ENCODE data around the gene MXRA7.
"Not testable (repeated sequence)": the region's sequence is repeated elsewhere in the genome, so short reads cannot be mapped to it uniquely, and the experiment has no call there.

The MXRA7 gene

DNA sequence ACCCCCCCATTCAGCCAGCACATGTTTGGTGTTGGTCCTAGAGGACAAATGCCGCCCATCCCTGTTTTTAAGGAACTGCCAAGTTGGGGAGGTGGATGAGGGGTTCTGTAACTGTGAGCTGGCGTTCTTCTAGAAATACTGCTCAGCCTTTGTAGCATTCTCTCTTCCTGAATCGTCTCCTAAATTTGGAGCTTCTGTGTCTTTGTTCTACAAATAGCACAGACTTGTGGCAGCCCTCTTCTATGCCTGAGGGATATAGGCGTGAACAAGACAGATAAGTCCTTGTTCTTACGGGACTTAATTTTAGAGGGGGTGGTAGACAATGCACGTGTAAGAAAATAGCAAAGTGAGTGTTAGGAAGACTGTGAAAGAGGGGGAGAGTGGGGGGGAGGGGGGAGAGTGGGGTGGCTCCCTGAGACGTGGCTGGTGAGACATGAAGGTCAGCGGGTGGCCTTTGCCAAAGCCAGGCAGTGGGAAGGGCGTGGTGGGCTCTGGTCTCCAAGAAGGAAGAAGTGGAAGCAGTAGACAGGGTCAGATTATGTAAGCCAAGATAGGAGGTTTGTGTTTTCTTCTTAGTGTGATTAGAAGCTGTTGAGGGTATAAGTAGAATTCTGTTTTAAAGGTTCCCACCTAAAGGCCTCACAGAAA is 37.1 kb upstream of the MXRA7 start:
- Histone ChIP-seq H2BK120ac (ENCODE audit: low read depth, low read length) (no peak overlapping the region), H3K23ac (ENCODE audit: low read depth, low read length, poor library complexity) (no peak overlapping the region), H4K8ac (ENCODE audit: low read depth, low read length) (no peak overlapping the region), H3K79me1 (ENCODE audit: low read depth, low read length) (no peaks in the 10 kb centered on the region), H2AFZ (ENCODE audit: low read length) (no peak overlapping the region), H3K36me3 (replicated peaks in 1 of 2; ENCODE audit: control insufficient read depth in 2 of 2, insufficient read depth in 2 of 2, low read length in 2 of 2) (peaks cover 11 to 50% of the 10 kb centered on the region in 2 donors), H2BK5ac (ENCODE audit: low read length) (no peak overlapping the region), H3K18ac (ENCODE audit: low read length) (no peak overlapping the region), H3K4me2 (ENCODE audit: insufficient read depth, low read length, poor library complexity, severe bottlenecking) (no peak overlapping the region), H3K27me3 (ENCODE audit: control insufficient read depth in 3 of 3, insufficient read depth in 3 of 3, low read depth in 1 of 3, low read length in 3 of 3) (no peaks in the 10 kb centered on the region), H3K4ac (ENCODE audit: low read length) (no peak overlapping the region), H3K9ac (ENCODE audit: low read depth, low read length, poor library complexity) (no peak overlapping the region), H4K91ac (ENCODE audit: low read depth, low read length, poor library complexity) (no peak overlapping the region), H2AK5ac (ENCODE audit: low read depth, low read length) (no peak overlapping the region), H3K4me3 (ENCODE audit: low read length in 2 of 2) (no peak overlapping the region), H3K4me1 (ENCODE audit: control insufficient read depth in 2 of 2, insufficient read depth in 1 of 2, low read depth in 1 of 2, low read length in 2 of 2) (no peaks in the 10 kb centered on the region), H2BK12ac (ENCODE audit: low read length) (no peak overlapping the region), H3K27ac (replicated peaks; ENCODE audit: low read length) (no peak overlapping the region), H3K9me3 (replicated peaks in 1 of 2; ENCODE audit: control insufficient read depth in 2 of 2, insufficient read depth in 1 of 2, low read depth in 1 of 2, low read length in 2 of 2) (peaks cover 0 to 8% of the 10 kb centered on the region in 2 donors), H3K14ac (ENCODE audit: low read length) (no peak overlapping the region), H2BK15ac (ENCODE audit: low read length) (no peak overlapping the region)
- no peak for DNase-seq (ENCODE audit: low spot score)
- no CpG with 5 or more reads among the region's 9 CpGs for WGBS, 2 donors (ENCODE audit: extremely low coverage in 2 of 2, insufficient read length in 2 of 2, insufficient replicate concordance in 1 of 2)

GRCh38 chr17:76745785-76746184 is 35.0 kb upstream of the MXRA7 start:
- H3K9me3 ChIP-seq (replicated peaks in 1 of 2; ENCODE audit: control insufficient read depth in 2 of 2, insufficient read depth in 1 of 2, low read depth in 1 of 2, low read length in 2 of 2); H3K9ac ChIP-seq (ENCODE audit: low read depth, low read length, poor library complexity); H4K8ac ChIP-seq (ENCODE audit: low read depth, low read length); H2AFZ ChIP-seq (ENCODE audit: low read length); H3K14ac ChIP-seq (ENCODE audit: low read length); H3K79me1 ChIP-seq (ENCODE audit: low read depth, low read length); H3K4me1 ChIP-seq (ENCODE audit: control insufficient read depth in 2 of 2, insufficient read depth in 1 of 2, low read depth in 1 of 2, low read length in 2 of 2); H2BK12ac ChIP-seq (ENCODE audit: low read length); H2BK5ac ChIP-seq (ENCODE audit: low read length); H3K4ac ChIP-seq (ENCODE audit: low read length); DNase-seq (ENCODE audit: low spot score); H3K27ac ChIP-seq (replicated peaks; ENCODE audit: low read length); H3K4me3 ChIP-seq (ENCODE audit: low read length in 2 of 2); H2BK120ac ChIP-seq (ENCODE audit: low read depth, low read length); H4K91ac ChIP-seq (ENCODE audit: low read depth, low read length, poor library complexity); H3K27me3 ChIP-seq (ENCODE audit: control insufficient read depth in 3 of 3, insufficient read depth in 3 of 3, low read depth in 1 of 3, low read length in 3 of 3); H3K18ac ChIP-seq (ENCODE audit: low read length); H3K23ac ChIP-seq (ENCODE audit: low read depth, low read length, poor library complexity); H3K4me2 ChIP-seq (ENCODE audit: insufficient read depth, low read length, poor library complexity, severe bottlenecking); H2BK15ac ChIP-seq (ENCODE audit: low read length); H2AK5ac ChIP-seq (ENCODE audit: low read depth, low read length): not testable (repeated sequence)
- WGBS, 2 donors (ENCODE audit: extremely low coverage in 2 of 2, insufficient read length in 2 of 2, insufficient replicate concordance in 1 of 2), result no CpG with 5 or more reads among the region's 6 CpGs
- H3K36me3 ChIP-seq (replicated peaks in 1 of 2; ENCODE audit: control insufficient read depth in 2 of 2, insufficient read depth in 2 of 2, low read length in 2 of 2), result peaks cover 11 to 57% of the 10 kb centered on the region in 2 donors

DNA sequence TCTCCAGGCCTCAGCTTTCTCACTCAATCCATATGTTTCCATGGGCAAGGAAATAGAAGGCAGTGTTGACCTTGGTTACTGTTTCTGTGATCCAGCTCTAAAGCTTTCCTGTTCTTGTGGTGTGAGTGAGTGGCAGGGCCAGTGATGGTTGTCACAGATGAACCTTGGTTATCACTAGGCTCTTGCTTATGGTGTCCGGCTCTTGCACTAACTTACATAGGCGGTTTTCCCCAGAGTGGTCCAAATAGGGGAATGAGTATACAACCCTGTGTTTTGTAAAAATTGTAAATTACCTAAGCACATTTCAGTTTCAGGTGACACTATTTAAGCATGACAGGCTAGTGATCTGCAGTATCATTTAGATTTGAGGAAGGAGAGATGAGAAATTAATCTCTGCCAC is 34.0 kb upstream of the MXRA7 start:
- H4K8ac ChIP-seq (ENCODE audit: low read depth, low read length), result no peak overlapping the region
- H2BK5ac ChIP-seq (ENCODE audit: low read length), result no peak overlapping the region
- no peak overlapping the region for H3K23ac ChIP-seq (ENCODE audit: low read depth, low read length, poor library complexity)
- H2AFZ ChIP-seq (ENCODE audit: low read length), result no peak overlapping the region
- H3K9me3 ChIP-seq (replicated peaks in 1 of 2; ENCODE audit: control insufficient read depth in 2 of 2, insufficient read depth in 1 of 2, low read depth in 1 of 2, low read length in 2 of 2), result peaks cover 0 to 8% of the 10 kb centered on the region in 2 donors
- H3K4ac ChIP-seq (ENCODE audit: low read length), result no peak overlapping the region
- no peak overlapping the region for H2AK5ac ChIP-seq (ENCODE audit: low read depth, low read length)
- no peaks in the 10 kb centered on the region for H3K79me1 ChIP-seq (ENCODE audit: low read depth, low read length)
- no peak overlapping the region for H3K4me2 ChIP-seq (ENCODE audit: insufficient read depth, low read length, poor library complexity, severe bottlenecking)
- no peak overlapping the region for H3K14ac ChIP-seq (ENCODE audit: low read length)
- no peak overlapping the region for H2BK120ac ChIP-seq (ENCODE audit: low read depth, low read length)
- WGBS, 2 donors (ENCODE audit: extremely low coverage in 2 of 2, insufficient read length in 2 of 2, insufficient replicate concordance in 1 of 2), result no CpG with 5 or more reads among the region's 2 CpGs
- H3K4me1 ChIP-seq (ENCODE audit: control insufficient read depth in 2 of 2, insufficient read depth in 1 of 2, low read depth in 1 of 2, low read length in 2 of 2), result peaks cover 0 to 4% of the 10 kb centered on the region in 2 donors
- DNase-seq (ENCODE audit: low spot score), result no peak
- H4K91ac ChIP-seq (ENCODE audit: low read depth, low read length, poor library complexity), result no peak overlapping the region
- H3K27me3 ChIP-seq (ENCODE audit: control insufficient read depth in 3 of 3, insufficient read depth in 3 of 3, low read depth in 1 of 3, low read length in 3 of 3), result no peaks in the 10 kb centered on the region
- no peak overlapping the region for H3K9ac ChIP-seq (ENCODE audit: low read depth, low read length, poor library complexity)
- no peak overlapping the region for H2BK12ac ChIP-seq (ENCODE audit: low read length)
- H3K18ac ChIP-seq (ENCODE audit: low read length), result no peak overlapping the region
- H3K36me3 ChIP-seq (replicated peaks in 1 of 2; ENCODE audit: control insufficient read depth in 2 of 2, insufficient read depth in 2 of 2, low read length in 2 of 2), result peaks cover 11 to 59% of the 10 kb centered on the region in 2 donors
- no peak overlapping the region for H3K27ac ChIP-seq (replicated peaks; ENCODE audit: low read length)
- H2BK15ac ChIP-seq (ENCODE audit: low read length), result no peak overlapping the region
- H3K4me3 ChIP-seq (ENCODE audit: low read length in 2 of 2), result no peak overlapping the region

- no peak overlapping the region for H3K4me3 ChIP-seq (ENCODE audit: low read length in 2 of 2)
- no peak overlapping the region for H3K27ac ChIP-seq (replicated peaks; ENCODE audit: low read length)
- H4K8ac ChIP-seq (ENCODE audit: low read depth, low read length), result no peak overlapping the region
- DNase-seq (ENCODE audit: low spot score), result no peak
- H3K4ac ChIP-seq (ENCODE audit: low read length), result no peak overlapping the region
- H3K14ac ChIP-seq (ENCODE audit: low read length), result no peak overlapping the region
- H3K4me1 ChIP-seq (ENCODE audit: control insufficient read depth in 2 of 2, insufficient read depth in 1 of 2, low read depth in 1 of 2, low read length in 2 of 2), result peaks cover 2 to 7% of the 10 kb centered on the region in 2 donors
- H3K27me3 ChIP-seq (ENCODE audit: control insufficient read depth in 3 of 3, insufficient read depth in 3 of 3, low read depth in 1 of 3, low read length in 3 of 3), result no peaks in the 10 kb centered on the region
- H2AFZ ChIP-seq (ENCODE audit: low read length), result no peak overlapping the region
- H3K9me3 ChIP-seq (replicated peaks in 1 of 2; ENCODE audit: control insufficient read depth in 2 of 2, insufficient read depth in 1 of 2, low read depth in 1 of 2, low read length in 2 of 2), result peaks cover 0 to 8% of the 10 kb centered on the region in 2 donors
- peaks cover 11 to 59% of the 10 kb centered on the region in 2 donors for H3K36me3 ChIP-seq (replicated peaks in 1 of 2; ENCODE audit: control insufficient read depth in 2 of 2, insufficient read depth in 2 of 2, low read length in 2 of 2)
- no peak overlapping the region for H2BK5ac ChIP-seq (ENCODE audit: low read length)
- no peaks in the 10 kb centered on the region for H3K79me1 ChIP-seq (ENCODE audit: low read depth, low read length)
- no peak overlapping the region for H3K4me2 ChIP-seq (ENCODE audit: insufficient read depth, low read length, poor library complexity, severe bottlenecking)
- no peak overlapping the region for H2AK5ac ChIP-seq (ENCODE audit: low read depth, low read length)
- no peak overlapping the region for H3K9ac ChIP-seq (ENCODE audit: low read depth, low read length, poor library complexity)
- no peak overlapping the region for H4K91ac ChIP-seq (ENCODE audit: low read depth, low read length, poor library complexity)
- no peak overlapping the region for H2BK12ac ChIP-seq (ENCODE audit: low read length)
- no peak overlapping the region for H3K18ac ChIP-seq (ENCODE audit: low read length)
- H2BK120ac ChIP-seq (ENCODE audit: low read depth, low read length), result no peak overlapping the region
- no peak overlapping the region for H3K23ac ChIP-seq (ENCODE audit: low read depth, low read length, poor library complexity)
- no peak overlapping the region for H2BK15ac ChIP-seq (ENCODE audit: low read length)
Measured at GRCh38 chr17:76742958-76743357, 32.2 kb upstream of the MXRA7 start.
